H9 (cell line): ENCODE measurements around the gene LHX1. TPM values are rescaled to one million over a fixed set of nuclear protein-coding genes. Genes with fewer than 3 reads are reported as not detected.

Experiments used
- DNase-seq: peaks from one replicate; pipeline ENCODE4 v3.0.0-alpha.2; 2017
- H2AFZ ChIP-seq: one replicate; pipeline ENCODE4 v1.6.1; 2013; ENCODE audit warnings: mild to moderate bottlenecking, low read length, control low read depth, moderate library complexity
- H2AK5ac ChIP-seq: 2 replicates; pipeline ENCODE4 v1.6.1; 2013; ENCODE audit warnings: low read length, control low read depth, mixed read lengths; ENCODE audit not compliant: insufficient read length
- H2BK120ac ChIP-seq: one replicate; pipeline ENCODE4 v1.6.1; 2013; ENCODE audit warnings: low read depth, mild to moderate bottlenecking, low read length, control low read depth, inconsistent platforms; ENCODE audit not compliant: poor library complexity, severe bottlenecking
- H2BK12ac ChIP-seq: 2 replicates; pipeline ENCODE4 v1.6.1; 2013; ENCODE audit warnings: low read length, control low read depth, mixed read lengths, low read depth; ENCODE audit not compliant: insufficient read length
- H2BK15ac ChIP-seq: 2 replicates; pipeline ENCODE4 v1.6.1; 2013; ENCODE audit warnings: low read depth, low read length, control low read depth
- H2BK20ac ChIP-seq: one replicate; pipeline ENCODE4 v1.6.1; 2013; ENCODE audit warnings: low read depth, mild to moderate bottlenecking, low read length, control low read depth, inconsistent platforms; ENCODE audit not compliant: poor library complexity, severe bottlenecking
- H2BK5ac ChIP-seq: 2 replicates; pipeline ENCODE4 v1.6.1; 2013; ENCODE audit warnings: low read length, control low read depth, mixed read lengths; ENCODE audit not compliant: insufficient read length
- H3K14ac ChIP-seq: 2 replicates; pipeline ENCODE4 v1.6.1; 2013; ENCODE audit warnings: low read length, control low read depth; ENCODE audit not compliant: insufficient read depth
- H3K18ac ChIP-seq: 2 replicates; pipeline ENCODE4 v1.6.1; 2013; ENCODE audit warnings: low read depth, mild to moderate bottlenecking, mixed read lengths, low read length, control low read depth; ENCODE audit not compliant: insufficient read length
- H3K23ac ChIP-seq: 2 replicates; pipeline ENCODE4 v1.6.1; 2013; ENCODE audit warnings: low read length, control low read depth, mixed read lengths, low read depth; ENCODE audit not compliant: insufficient read length
- H3K23me2 ChIP-seq: 2 replicates; pipeline ENCODE4 v1.6.1; 2013; ENCODE audit warnings: low read depth, mild to moderate bottlenecking, mixed read lengths, low read length, control low read depth; ENCODE audit not compliant: insufficient read length, poor library complexity, severe bottlenecking
- H3K27ac ChIP-seq: 2 replicates; pipeline ENCODE4 v1.5.1; 2013; ENCODE audit warnings: low read length, control low read depth, mixed read lengths, low read depth; ENCODE audit not compliant: insufficient read length
- H3K27me3 ChIP-seq: 2 replicates; pipeline ENCODE4 v1.6.1; 2013; ENCODE audit warnings: low read length, control low read depth, inconsistent platforms; ENCODE audit not compliant: insufficient read depth
- H3K4ac ChIP-seq: 2 replicates; pipeline ENCODE4 v1.6.1; 2013; ENCODE audit warnings: low read depth, mild to moderate bottlenecking, control low read depth, inconsistent platforms, low read length, moderate library complexity
- H3K4me1 ChIP-seq: 2 replicates; pipeline ENCODE4 v1.6.1; 2013; ENCODE audit warnings: low read length, control low read depth, inconsistent platforms; ENCODE audit not compliant: insufficient read depth
- H3K4me2 ChIP-seq: 2 replicates; pipeline ENCODE4 v1.6.1; 2013; ENCODE audit warnings: low read length, control low read depth, mixed read lengths; ENCODE audit not compliant: insufficient read length, insufficient read depth
- H3K56ac ChIP-seq: 2 replicates; pipeline ENCODE4 v1.6.1; 2013; ENCODE audit warnings: low read depth, mild to moderate bottlenecking, mixed read lengths, low read length, control low read depth; ENCODE audit not compliant: insufficient read length
- H3K79me1 ChIP-seq: 2 replicates; pipeline ENCODE4 v1.6.1; 2013; ENCODE audit warnings: low read depth, mild to moderate bottlenecking, moderate library complexity, low read length, control low read depth, inconsistent platforms; ENCODE audit not compliant: insufficient read depth, poor library complexity, severe bottlenecking
- H3K79me2 ChIP-seq: 2 replicates; pipeline ENCODE4 v1.6.1; 2013; ENCODE audit warnings: low read length, control low read depth, inconsistent platforms; ENCODE audit not compliant: insufficient read depth
- H3K9ac ChIP-seq: 2 replicates; pipeline ENCODE4 v1.6.1; 2013; ENCODE audit warnings: low read length, control low read depth, mixed read lengths; ENCODE audit not compliant: insufficient read length; ENCODE audit errors: extremely low read depth
- H3K9me3 ChIP-seq: one replicate; pipeline ENCODE4 v1.6.1; 2013; ENCODE audit warnings: low read depth, low read length, inconsistent platforms; ENCODE audit not compliant: control insufficient read depth
- H3T11ph ChIP-seq: one replicate; pipeline ENCODE4 v1.6.1; 2013; ENCODE audit warnings: mild to moderate bottlenecking, low read length, control low read depth, inconsistent platforms
- H4K20me1 ChIP-seq: one replicate; pipeline ENCODE4 v1.6.1; 2013; ENCODE audit not compliant: control insufficient read depth, insufficient read length, insufficient read depth
- H4K5ac ChIP-seq: 2 replicates; pipeline ENCODE4 v1.6.1; 2013; ENCODE audit warnings: low read depth, mild to moderate bottlenecking, mixed read lengths, low read length, control low read depth; ENCODE audit not compliant: insufficient read length
- H4K8ac ChIP-seq: replicated peaks from 2 replicates; pipeline ENCODE4 v1.6.1; 2013; ENCODE audit warnings: low read length, control low read depth, mixed read lengths, low read depth; ENCODE audit not compliant: insufficient read length
- H4K91ac ChIP-seq: 2 replicates; pipeline ENCODE4 v1.6.1; 2013; ENCODE audit warnings: low read depth, mild to moderate bottlenecking, moderate library complexity, mixed read lengths, low read length, control low read depth; ENCODE audit not compliant: insufficient read length
- H3K27ac Mint-ChIP-seq, 3 experiments: 2 replicates in 2 of 3; 3 replicates in 1 of 3; pipeline ENCODE4 v1.8.0; 2020 to 2021; ENCODE audit warnings: mixed read lengths in 3 of 3, mild to moderate bottlenecking in 1 of 3, moderate library complexity in 1 of 3
- H3K27me3 Mint-ChIP-seq: 2 replicates; pipeline ENCODE4 v1.8.0; 2021; ENCODE audit warnings: low read depth, mild to moderate bottlenecking, moderate library complexity, mixed read lengths
- H3K36me3 Mint-ChIP-seq, 3 experiments: 2 replicates in 2 of 3; 3 replicates in 1 of 3; pipeline ENCODE4 v1.8.0; 2020 to 2021; ENCODE audit warnings: low read depth in 3 of 3, mixed read lengths in 3 of 3; ENCODE audit not compliant: insufficient read depth in 1 of 3
- H3K4me1 Mint-ChIP-seq, 2 experiments: 2 replicates each; pipeline ENCODE4 v1.8.0; 2020; ENCODE audit warnings: mixed read lengths in 2 of 2
- H3K4me3 Mint-ChIP-seq, 2 experiments: 2 replicates in 1 of 2; 3 replicates in 1 of 2; pipeline ENCODE4 v1.8.0; 2020 to 2021; ENCODE audit warnings: mild to moderate bottlenecking in 2 of 2, mixed read lengths in 2 of 2, moderate library complexity in 1 of 2
- H3K9me3 Mint-ChIP-seq, 2 experiments: 2 replicates in 1 of 2; 3 replicates in 1 of 2; pipeline ENCODE4 v1.8.0; 2020; ENCODE audit warnings: mild to moderate bottlenecking in 2 of 2, mixed read lengths in 2 of 2, moderate library complexity in 1 of 2
- WGBS: extraction: QIAGEN DNeasy Blood & Tissue Kit; methylation state at CpG from one replicate; pipeline ENCODE4 v1.1.7; 2013; ENCODE audit warnings: missing lambda C conversion rate, low lambda C conversion rate, mixed read lengths; ENCODE audit not compliant: insufficient read length; ENCODE audit errors: extremely low coverage; 5-methylcytosine and 5-hydroxymethylcytosine counted together
- total RNA-seq: library from RNA; stranded (reverse); gene quantifications from 2 replicates; pipeline ENCODE4 v1.2.1, GENCODE V29; 2021
- TF ChIP-seq, protein P1 (sequence below): fragments of 200-600 bp; sonication (generic); conservative IDR thresholded peaks from 3 replicates; pipeline ENCODE4 v1.8.0; 2021; ENCODE audit warnings: antibody characterized with exemption, mild to moderate bottlenecking

The LHX1 gene
- total RNA-seq, 1 experiment from 2014 or later = 0.22 TPM

DNA sequence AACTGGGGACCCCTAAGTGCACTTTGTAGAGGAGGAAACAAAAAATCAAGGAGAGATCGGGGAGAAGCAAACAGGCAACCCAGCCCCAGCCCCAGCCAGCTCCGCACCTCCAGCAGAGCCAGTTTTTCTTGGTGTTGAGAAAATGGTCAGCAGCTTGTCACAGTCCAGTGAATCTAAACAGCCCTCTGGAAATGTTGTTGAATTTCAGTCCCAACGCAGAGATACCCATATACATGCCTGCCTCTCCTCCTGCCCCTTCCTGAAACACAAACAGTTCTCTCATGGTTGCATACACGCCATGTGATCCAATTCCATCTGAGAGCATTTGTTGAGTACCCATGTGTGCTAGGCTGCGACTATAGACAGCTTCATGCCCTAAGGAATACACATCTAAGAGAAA is 42.4 kb upstream of the LHX1 start:
- H2BK120ac ChIP-seq = no peak overlapping the region
- H3K4me2 ChIP-seq = no peak overlapping the region
- H4K91ac ChIP-seq = no peak overlapping the region
- H3K27ac ChIP-seq = no peak overlapping the region
- no peak overlapping the region for H3T11ph ChIP-seq
- no peak overlapping the region for H3K4ac ChIP-seq
- Mint-ChIP-seq H3K4me1 (peaks cover 8 to 27% of the 10 kb centered on the region in 2 experiments), H3K9me3 (no peaks in the 10 kb centered on the region; a peak in 1 of 5 replicates), H3K27ac (no peak overlapping the region), H3K4me3 (no peak overlapping the region), H3K27me3 (peaks cover 8% of the 10 kb centered on the region), H3K36me3 (no peaks in the 10 kb centered on the region)
- H3K79me2 ChIP-seq = no peaks in the 10 kb centered on the region
- H3K23ac ChIP-seq = no peak overlapping the region
- H4K20me1 ChIP-seq = no peaks in the 10 kb centered on the region
- no peak overlapping the region for H2BK15ac ChIP-seq
- no peak overlapping the region for H3K18ac ChIP-seq
- no peaks in the 10 kb centered on the region for H3K27me3 ChIP-seq
- no peak overlapping the region for H3K14ac ChIP-seq
- no peaks in the 10 kb centered on the region for H3K9me3 ChIP-seq
- H3K79me1 ChIP-seq = no peaks in the 10 kb centered on the region
- no peaks in the 10 kb centered on the region for H3K4me1 ChIP-seq
- no peak overlapping the region for H2BK20ac ChIP-seq
- no peak overlapping the region for H4K5ac ChIP-seq
- H2AFZ ChIP-seq = no peak overlapping the region
- no peak overlapping the region for H2AK5ac ChIP-seq
- no CpG with 5 or more reads among the region's 5 CpGs for WGBS
- no peak overlapping the region for H2BK5ac ChIP-seq
- no peaks in the 10 kb centered on the region for H3K23me2 ChIP-seq
- H3K9ac ChIP-seq = no peak overlapping the region
- DNase-seq = no peak
- no peak overlapping the region for H4K8ac ChIP-seq
- H3K56ac ChIP-seq = no peak overlapping the region
- TF ChIP-seq, protein P1, sequence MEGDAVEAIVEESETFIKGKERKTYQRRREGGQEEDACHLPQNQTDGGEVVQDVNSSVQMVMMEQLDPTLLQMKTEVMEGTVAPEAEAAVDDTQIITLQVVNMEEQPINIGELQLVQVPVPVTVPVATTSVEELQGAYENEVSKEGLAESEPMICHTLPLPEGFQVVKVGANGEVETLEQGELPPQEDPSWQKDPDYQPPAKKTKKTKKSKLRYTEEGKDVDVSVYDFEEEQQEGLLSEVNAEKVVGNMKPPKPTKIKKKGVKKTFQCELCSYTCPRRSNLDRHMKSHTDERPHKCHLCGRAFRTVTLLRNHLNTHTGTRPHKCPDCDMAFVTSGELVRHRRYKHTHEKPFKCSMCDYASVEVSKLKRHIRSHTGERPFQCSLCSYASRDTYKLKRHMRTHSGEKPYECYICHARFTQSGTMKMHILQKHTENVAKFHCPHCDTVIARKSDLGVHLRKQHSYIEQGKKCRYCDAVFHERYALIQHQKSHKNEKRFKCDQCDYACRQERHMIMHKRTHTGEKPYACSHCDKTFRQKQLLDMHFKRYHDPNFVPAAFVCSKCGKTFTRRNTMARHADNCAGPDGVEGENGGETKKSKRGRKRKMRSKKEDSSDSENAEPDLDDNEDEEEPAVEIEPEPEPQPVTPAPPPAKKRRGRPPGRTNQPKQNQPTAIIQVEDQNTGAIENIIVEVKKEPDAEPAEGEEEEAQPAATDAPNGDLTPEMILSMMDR = no peak
- no peak overlapping the region for H2BK12ac ChIP-seq
